ENCODE data around the gene RGS19.

RGS19 gene

GRCh38 chr20:64074184-64074789 is 5.0 kb downstream of the RGS19 start:
- H3K9ac ChIP-seq (ENCODE audit: low read depth, low read length, poor library complexity), result no peak overlapping the region
- no peak overlapping the region for H3K18ac ChIP-seq (ENCODE audit: low read length)
- H2BK15ac ChIP-seq (ENCODE audit: low read length), result no peak overlapping the region
- H2BK5ac ChIP-seq (ENCODE audit: low read length), result no peak overlapping the region
- no peak overlapping the region for H3K4ac ChIP-seq (ENCODE audit: low read length)
- H3K14ac ChIP-seq (ENCODE audit: low read length), result no peak overlapping the region
- H2BK120ac ChIP-seq (ENCODE audit: low read depth, low read length), result no peak overlapping the region
- peaks cover 14 to 18% of the 10 kb centered on the region in 2 donors for H3K36me3 ChIP-seq (replicated peaks in 1 of 2; ENCODE audit: control insufficient read depth in 2 of 2, insufficient read depth in 2 of 2, low read length in 2 of 2)
- H3K4me2 ChIP-seq (ENCODE audit: insufficient read depth, low read length, poor library complexity, severe bottlenecking), result no peak overlapping the region
- no peak overlapping the region for H4K91ac ChIP-seq (ENCODE audit: low read depth, low read length, poor library complexity)
- H3K4me3 ChIP-seq (ENCODE audit: low read length in 2 of 2), result peak overlapping the region in 1 of 2 donors; percentile 47
- H3K4me1 ChIP-seq (ENCODE audit: control insufficient read depth in 2 of 2, insufficient read depth in 1 of 2, low read depth in 1 of 2, low read length in 2 of 2), result peaks cover 10 to 16% of the 10 kb centered on the region in 2 donors
- H3K79me1 ChIP-seq (ENCODE audit: low read depth, low read length), result peaks cover 9% of the 10 kb centered on the region
- H2AK5ac ChIP-seq (ENCODE audit: low read depth, low read length), result no peak overlapping the region
- no peak overlapping the region for H3K27ac ChIP-seq (replicated peaks; ENCODE audit: low read length)
- H3K9me3 ChIP-seq (replicated peaks in 1 of 2; ENCODE audit: control insufficient read depth in 2 of 2, insufficient read depth in 1 of 2, low read depth in 1 of 2, low read length in 2 of 2), result no peaks in the 10 kb centered on the region
- H2AFZ ChIP-seq (ENCODE audit: low read length), result no peak overlapping the region
- no peak overlapping the region for H4K8ac ChIP-seq (ENCODE audit: low read depth, low read length)
- DNase-seq (ENCODE audit: low spot score), result no peak
- H3K27me3 ChIP-seq (ENCODE audit: control insufficient read depth in 3 of 3, insufficient read depth in 3 of 3, low read depth in 1 of 3, low read length in 3 of 3), result no peaks in the 10 kb centered on the region
- no CpG with 5 or more reads among the region's 28 CpGs for WGBS, 2 donors (ENCODE audit: extremely low coverage in 2 of 2, insufficient read length in 2 of 2, insufficient replicate concordance in 1 of 2)
- H2BK12ac ChIP-seq (ENCODE audit: low read length), result no peak overlapping the region
- peak overlapping the region; percentile 91 for H3K23ac ChIP-seq (ENCODE audit: low read depth, low read length, poor library complexity)

DNA sequence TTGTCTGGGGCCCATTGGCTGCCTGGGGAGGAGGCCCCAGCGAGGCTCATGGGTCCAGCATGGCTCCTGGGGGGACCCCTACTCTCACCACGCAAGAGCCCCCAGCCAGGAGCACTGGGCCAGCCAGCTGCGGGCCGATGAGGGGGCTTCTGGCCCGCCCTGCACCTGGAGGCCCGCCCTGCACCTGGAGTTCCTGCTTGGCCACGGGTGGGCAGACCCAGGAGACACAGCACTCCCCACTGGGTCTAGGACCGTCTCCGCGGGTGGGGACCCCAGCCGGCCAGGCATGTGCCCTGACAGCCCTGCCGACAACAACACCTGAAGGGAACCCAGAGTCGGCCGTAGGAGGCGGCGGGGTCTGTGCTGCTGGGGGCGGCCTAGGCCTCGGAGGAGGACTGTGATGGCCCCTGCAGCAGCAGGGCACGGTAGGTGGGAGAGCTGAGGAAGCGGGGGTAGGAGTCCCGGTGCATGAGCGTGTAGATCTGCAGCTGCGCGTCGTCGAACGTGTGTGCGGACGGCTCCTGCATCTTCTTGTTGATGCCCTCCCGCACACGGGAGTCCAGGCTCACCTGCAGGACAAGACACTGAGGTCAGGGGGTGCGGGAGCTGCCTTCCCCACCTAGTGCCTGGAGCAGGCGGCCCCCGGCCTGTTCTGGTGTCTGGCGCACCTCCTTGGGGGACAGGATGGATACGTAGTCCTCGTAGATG is 5.7 kb downstream of the RGS19 start:
- no peak overlapping the region for H3K4me2 ChIP-seq (ENCODE audit: insufficient read depth, low read length, poor library complexity, severe bottlenecking)
- H4K8ac ChIP-seq (ENCODE audit: low read depth, low read length), result no peak overlapping the region
- no peak overlapping the region for H3K18ac ChIP-seq (ENCODE audit: low read length)
- no peak overlapping the region for H2BK15ac ChIP-seq (ENCODE audit: low read length)
- no peak overlapping the region for H3K14ac ChIP-seq (ENCODE audit: low read length)
- H2BK120ac ChIP-seq (ENCODE audit: low read depth, low read length), result no peak overlapping the region
- H3K36me3 ChIP-seq (replicated peaks in 1 of 2; ENCODE audit: control insufficient read depth in 2 of 2, insufficient read depth in 2 of 2, low read length in 2 of 2), result peaks cover 14 to 18% of the 10 kb centered on the region in 2 donors
- no peak overlapping the region for H3K27ac ChIP-seq (replicated peaks; ENCODE audit: low read length)
- H3K9me3 ChIP-seq (replicated peaks in 1 of 2; ENCODE audit: control insufficient read depth in 2 of 2, insufficient read depth in 1 of 2, low read depth in 1 of 2, low read length in 2 of 2), result no peaks in the 10 kb centered on the region
- no peak for DNase-seq (ENCODE audit: low spot score)
- H3K79me1 ChIP-seq (ENCODE audit: low read depth, low read length), result peaks cover 9% of the 10 kb centered on the region
- no peak overlapping the region for H2AFZ ChIP-seq (ENCODE audit: low read length)
- no CpG with 5 or more reads among the region's 37 CpGs for WGBS, 2 donors (ENCODE audit: extremely low coverage in 2 of 2, insufficient read length in 2 of 2, insufficient replicate concordance in 1 of 2)
- no peak overlapping the region for H4K91ac ChIP-seq (ENCODE audit: low read depth, low read length, poor library complexity)
- H3K4ac ChIP-seq (ENCODE audit: low read length), result no peak overlapping the region
- peak overlapping the region; percentile 91 for H3K23ac ChIP-seq (ENCODE audit: low read depth, low read length, poor library complexity)
- H3K27me3 ChIP-seq (ENCODE audit: control insufficient read depth in 3 of 3, insufficient read depth in 3 of 3, low read depth in 1 of 3, low read length in 3 of 3), result no peaks in the 10 kb centered on the region
- no peak overlapping the region for H2AK5ac ChIP-seq (ENCODE audit: low read depth, low read length)
- peak overlapping the region in 1 of 2 donors; percentile 31 for H3K4me3 ChIP-seq (ENCODE audit: low read length in 2 of 2)
- H2BK5ac ChIP-seq (ENCODE audit: low read length), result no peak overlapping the region
- H3K9ac ChIP-seq (ENCODE audit: low read depth, low read length, poor library complexity), result no peak overlapping the region
- peaks cover 7 to 10% of the 10 kb centered on the region in 2 donors for H3K4me1 ChIP-seq (ENCODE audit: control insufficient read depth in 2 of 2, insufficient read depth in 1 of 2, low read depth in 1 of 2, low read length in 2 of 2)
- no peak overlapping the region for H2BK12ac ChIP-seq (ENCODE audit: low read length)

GRCh38 chr20:64072498-64073063 is 6.7 kb downstream of the RGS19 start:
- H3K18ac ChIP-seq (ENCODE audit: low read length), result peak overlapping the region; percentile 38
- peaks cover 0 to 2% of the 10 kb centered on the region in 2 donors for H3K4me1 ChIP-seq (ENCODE audit: control insufficient read depth in 2 of 2, insufficient read depth in 1 of 2, low read depth in 1 of 2, low read length in 2 of 2)
- DNase-seq (ENCODE audit: low spot score), result no peak
- no peak overlapping the region for H2BK120ac ChIP-seq (ENCODE audit: low read depth, low read length)
- no CpG with 5 or more reads among the region's 14 CpGs for WGBS, 2 donors (ENCODE audit: extremely low coverage in 2 of 2, insufficient read length in 2 of 2, insufficient replicate concordance in 1 of 2)
- no peak overlapping the region for H3K4ac ChIP-seq (ENCODE audit: low read length)
- H3K36me3 ChIP-seq (replicated peaks in 1 of 2; ENCODE audit: control insufficient read depth in 2 of 2, insufficient read depth in 2 of 2, low read length in 2 of 2), result peaks cover 16 to 20% of the 10 kb centered on the region in 2 donors
- peak overlapping the region in 1 of 2 donors; percentile 19 for H3K4me3 ChIP-seq (ENCODE audit: low read length in 2 of 2)
- no peak overlapping the region for H2AK5ac ChIP-seq (ENCODE audit: low read depth, low read length)
- no peak overlapping the region for H2BK12ac ChIP-seq (ENCODE audit: low read length)
- H2BK15ac ChIP-seq (ENCODE audit: low read length), result no peak overlapping the region
- H3K79me1 ChIP-seq (ENCODE audit: low read depth, low read length), result peaks cover 5% of the 10 kb centered on the region
- no peak overlapping the region for H3K4me2 ChIP-seq (ENCODE audit: insufficient read depth, low read length, poor library complexity, severe bottlenecking)
- H4K91ac ChIP-seq (ENCODE audit: low read depth, low read length, poor library complexity), result no peak overlapping the region
- no peak overlapping the region for H2AFZ ChIP-seq (ENCODE audit: low read length)
- no peak overlapping the region for H3K23ac ChIP-seq (ENCODE audit: low read depth, low read length, poor library complexity)
- H4K8ac ChIP-seq (ENCODE audit: low read depth, low read length), result no peak overlapping the region
- H3K9me3 ChIP-seq (replicated peaks in 1 of 2; ENCODE audit: control insufficient read depth in 2 of 2, insufficient read depth in 1 of 2, low read depth in 1 of 2, low read length in 2 of 2), result no peaks in the 10 kb centered on the region
- no peak overlapping the region for H3K27ac ChIP-seq (replicated peaks; ENCODE audit: low read length)
- no peak overlapping the region for H3K9ac ChIP-seq (ENCODE audit: low read depth, low read length, poor library complexity)
- no peak overlapping the region for H3K14ac ChIP-seq (ENCODE audit: low read length)
- H3K27me3 ChIP-seq (ENCODE audit: control insufficient read depth in 3 of 3, insufficient read depth in 3 of 3, low read depth in 1 of 3, low read length in 3 of 3), result no peaks in the 10 kb centered on the region
- no peak overlapping the region for H2BK5ac ChIP-seq (ENCODE audit: low read length)
